HG03045 (cell line): ENCODE data around the gene RPRD1B.

ENCODE experiments used
- ATAC-seq: cut with Tn5 transposase; IDR thresholded peaks from one replicate; pipeline ENCODE4 v1.9.1; 2021; ENCODE audit warnings: mild to moderate bottlenecking, moderate library complexity; ENCODE audit not compliant: unreplicated experiment

The RPRD1B gene

DNA sequence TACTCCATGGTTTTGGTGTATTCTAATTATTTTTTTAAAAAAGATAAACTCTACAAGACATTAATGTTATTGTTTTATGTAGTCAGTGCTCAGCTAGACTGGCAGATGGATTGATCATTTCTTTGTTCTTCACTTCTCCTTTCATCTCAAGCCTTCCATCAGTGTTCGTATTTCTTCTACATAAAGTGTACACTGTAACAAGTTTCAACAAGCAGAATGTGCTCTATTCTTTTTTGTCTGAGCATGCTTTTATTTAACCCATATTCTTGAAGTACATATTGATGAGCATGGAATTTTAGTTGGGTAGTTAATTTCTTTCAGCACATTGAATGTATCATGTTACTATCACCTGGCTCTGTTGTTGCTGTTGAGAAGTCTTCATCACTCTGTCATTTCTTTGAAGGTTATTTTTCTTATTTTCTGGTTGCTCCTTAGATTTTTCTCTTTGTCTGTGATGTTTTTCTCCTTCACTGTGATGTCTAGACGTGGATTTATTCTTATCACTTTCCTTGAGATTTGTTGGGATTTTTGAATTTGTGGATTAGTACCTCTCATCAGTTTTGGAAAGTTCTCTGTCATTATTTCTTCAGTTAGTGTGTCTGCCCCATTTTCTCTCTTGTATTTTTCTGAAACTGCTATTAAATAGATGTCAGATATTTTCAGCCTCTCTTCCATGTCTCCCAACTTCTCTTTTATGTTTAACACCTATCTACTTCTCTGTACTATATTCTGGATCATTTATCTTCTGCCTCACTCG lies 83.0 kb downstream of the RPRD1B start:
- ATAC-seq: no peak

DNA sequence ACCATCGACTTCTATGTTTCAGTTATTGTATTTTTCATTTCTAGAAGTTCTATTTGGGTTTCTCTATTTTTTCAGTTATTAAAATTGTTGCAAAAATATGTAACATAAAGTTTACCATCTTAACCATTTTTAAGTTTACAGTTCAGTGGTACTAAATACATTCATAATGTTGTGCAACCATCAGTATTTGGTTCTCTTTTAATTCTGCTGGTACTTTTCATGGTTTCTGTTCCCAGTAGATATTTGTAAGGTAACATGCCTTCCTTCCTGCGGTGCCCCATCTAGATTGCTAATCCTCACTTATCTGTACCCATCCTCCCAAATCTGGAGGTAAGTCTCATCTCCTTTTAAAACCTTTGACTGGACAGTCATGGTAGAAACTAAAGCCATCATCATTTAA lies 83.7 kb downstream of the RPRD1B start:
- no peak for ATAC-seq

DNA sequence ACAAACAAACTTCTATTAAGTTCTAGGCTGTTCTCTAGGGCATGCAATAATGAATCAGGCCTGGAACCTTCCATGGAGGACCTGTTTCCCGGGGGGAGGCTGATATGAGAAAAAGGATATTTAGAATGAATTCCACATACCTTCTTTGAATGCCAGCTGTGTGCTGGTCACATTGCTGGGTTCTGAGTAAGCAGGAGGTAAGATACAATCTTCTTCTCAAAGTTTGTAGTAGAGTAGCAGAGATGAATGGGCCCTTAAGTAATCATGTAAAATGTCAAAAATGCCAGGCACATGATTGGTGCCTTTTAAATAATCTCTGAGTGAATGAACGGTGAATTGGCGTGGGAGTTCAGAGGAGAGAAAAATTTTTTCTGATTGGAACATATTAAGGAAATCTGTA lies 84.1 kb downstream of the RPRD1B start:
- ATAC-seq: no peak

DNA sequence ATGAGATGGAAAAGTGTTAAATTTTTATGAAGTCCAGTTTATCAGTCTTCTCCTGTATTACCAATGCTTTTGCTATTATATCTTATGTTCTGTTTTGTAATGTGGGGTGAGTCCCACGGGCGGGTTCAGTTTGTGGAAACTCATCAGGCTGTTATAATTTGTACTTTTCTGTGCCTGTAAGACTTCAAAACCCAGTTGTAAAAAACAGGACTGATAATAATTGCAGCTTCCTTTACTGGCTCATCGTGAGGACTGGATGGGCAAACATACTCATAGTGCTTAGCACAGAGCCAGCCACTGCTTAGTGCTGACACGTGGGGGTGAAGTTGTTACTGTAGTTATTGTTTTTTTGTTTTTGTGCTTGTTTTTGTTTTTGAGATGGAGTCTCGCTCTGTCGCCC lies 85.9 kb downstream of the RPRD1B start:
- ATAC-seq: no peak

DNA sequence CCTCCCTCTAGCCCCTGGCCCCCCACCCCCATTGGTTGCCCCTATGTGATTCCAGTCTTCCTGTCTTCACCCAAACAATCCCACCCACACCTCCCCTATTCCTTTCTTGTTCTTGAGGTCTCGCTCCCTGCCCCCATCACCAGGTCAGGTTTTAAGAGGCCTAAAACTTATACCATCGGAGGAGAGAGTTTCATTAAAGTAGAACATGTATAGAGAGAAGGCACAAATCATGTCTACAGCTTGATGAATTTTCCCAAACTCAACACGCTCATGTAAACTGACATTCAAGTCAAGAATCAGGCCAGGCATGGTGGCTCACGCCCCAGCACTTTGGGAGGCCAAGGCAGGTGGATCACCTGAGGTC lies 87.1 kb downstream of the RPRD1B start:
- no peak for ATAC-seq

DNA sequence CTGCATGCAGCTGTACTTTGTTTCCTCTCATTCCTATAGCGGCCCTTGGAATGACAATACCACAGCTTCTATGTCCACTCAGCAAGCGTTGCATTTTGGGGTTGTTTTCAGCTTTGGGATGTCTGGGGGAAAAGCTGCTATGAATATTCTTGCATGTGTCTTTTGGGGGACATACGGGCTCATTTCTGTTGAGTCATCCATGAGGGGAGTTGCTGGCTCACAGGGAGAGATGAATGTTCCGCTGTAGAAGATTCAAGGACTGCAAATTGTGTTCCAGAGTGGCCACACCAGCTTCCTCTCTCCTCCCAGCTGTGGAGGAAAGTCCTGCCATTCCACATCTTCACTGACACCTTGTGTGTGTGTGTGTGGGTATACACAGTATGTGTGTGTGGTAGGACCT lies 88.2 kb downstream of the RPRD1B start:
- ATAC-seq: no peak

DNA sequence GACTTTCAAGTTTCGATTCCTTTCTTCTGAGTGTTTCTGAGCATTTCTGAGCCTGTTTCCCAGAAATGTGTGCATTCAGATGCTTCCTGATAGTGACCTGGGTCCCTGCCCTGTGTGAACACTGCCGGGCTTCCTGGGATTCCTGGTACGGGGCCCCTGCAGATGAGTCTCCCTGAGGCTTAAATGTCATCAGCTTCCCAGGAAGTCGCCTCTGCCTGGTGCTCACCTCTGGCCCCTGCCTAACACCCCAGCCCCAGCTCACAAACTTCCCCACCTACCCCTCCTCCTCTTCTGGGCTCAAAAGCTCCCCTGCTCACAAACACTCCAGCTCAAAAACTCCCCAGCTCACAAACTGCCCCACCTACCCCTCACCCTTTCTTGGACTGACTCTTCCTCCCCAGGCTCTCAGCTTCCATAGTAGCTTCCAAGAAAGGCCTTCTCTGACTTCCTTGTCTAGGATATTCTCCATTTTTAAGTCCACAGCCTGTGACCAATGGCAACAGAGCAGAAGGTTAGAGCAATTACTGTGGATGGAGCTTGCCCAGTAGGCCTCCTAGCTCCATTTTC lies 89.6 kb downstream of the RPRD1B start:
- ATAC-seq: no peak

DNA sequence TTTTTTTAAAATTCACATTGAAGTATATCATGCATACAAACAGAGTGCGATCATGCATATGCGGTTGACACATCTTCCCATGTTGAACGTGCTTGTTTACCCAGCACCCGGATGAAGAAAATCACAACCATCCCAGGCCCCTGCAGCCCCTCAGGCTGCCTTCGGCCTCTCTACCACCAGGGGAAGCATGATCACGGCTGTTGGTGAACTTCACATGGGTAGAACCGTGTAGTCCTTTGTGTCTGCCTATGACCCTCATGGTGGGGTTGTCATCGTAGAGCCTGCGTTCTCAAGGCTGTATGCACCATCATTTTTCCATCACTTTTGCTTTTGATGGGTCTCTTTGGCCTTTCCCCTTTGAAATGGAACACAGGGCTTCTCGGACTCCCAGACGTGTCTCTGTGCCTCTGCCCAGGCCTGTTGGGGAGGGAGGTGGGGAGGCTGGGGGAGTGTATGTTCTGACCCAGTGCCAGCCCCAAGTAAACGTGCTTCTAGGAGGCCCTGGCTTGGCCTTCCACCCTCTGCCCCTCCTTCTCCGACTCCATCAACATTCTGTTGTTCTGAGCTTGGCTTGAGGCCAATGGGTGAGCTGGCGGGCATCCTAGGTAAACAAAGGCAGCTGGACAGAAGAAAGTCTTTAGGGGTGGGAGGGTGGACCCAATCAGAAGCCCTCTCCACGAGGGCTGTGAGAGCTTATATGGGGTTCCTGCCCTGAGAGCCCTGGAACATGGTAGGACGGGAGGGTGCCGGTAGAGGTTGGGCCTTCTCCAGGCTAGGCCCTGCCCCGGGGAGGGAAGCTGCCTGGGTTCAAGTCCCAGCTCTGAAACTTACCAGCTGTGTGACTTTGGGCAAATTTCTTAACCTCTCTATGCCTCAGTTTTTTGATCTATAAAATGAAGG lies 91.9 kb downstream of the RPRD1B start:
- no peak for ATAC-seq

DNA sequence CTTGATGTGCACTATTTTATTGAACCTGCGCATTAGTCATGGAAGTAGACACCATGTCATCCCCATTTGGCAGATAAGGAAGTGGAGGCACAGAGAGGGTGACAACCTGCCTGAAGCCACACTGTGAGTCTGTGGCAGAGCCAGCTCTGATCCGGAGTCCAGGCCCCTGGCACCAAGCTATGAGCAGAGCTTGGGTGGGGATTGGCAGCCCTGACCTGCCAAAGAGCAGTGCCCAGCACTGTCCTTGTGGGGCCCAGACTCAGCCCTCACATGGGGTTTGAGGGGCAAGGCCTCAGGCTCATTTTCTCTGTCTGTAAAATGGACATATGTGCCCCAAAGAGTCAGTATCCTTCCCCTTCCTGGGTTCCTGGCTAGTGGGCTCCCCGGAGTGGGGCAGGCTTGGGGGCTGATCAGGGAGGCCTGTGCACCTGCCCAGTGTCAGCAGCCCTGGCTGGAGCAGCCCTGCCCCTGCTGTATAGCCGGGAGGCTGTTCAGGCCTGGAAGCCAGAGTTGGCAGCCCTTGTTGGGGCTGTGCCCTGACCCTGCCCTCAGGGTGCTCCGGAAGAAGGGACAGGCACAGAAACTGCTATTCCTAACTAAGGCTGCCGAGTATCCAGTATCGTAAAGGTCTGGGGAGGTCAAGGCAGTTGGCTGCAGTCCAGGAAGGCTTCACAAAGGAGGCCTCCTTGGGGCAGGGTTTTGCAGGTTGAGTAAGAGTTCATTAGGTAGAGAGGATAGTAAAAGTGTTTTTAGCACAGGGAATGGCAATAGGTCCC lies 92.8 kb downstream of the RPRD1B start:
- no peak for ATAC-seq

DNA sequence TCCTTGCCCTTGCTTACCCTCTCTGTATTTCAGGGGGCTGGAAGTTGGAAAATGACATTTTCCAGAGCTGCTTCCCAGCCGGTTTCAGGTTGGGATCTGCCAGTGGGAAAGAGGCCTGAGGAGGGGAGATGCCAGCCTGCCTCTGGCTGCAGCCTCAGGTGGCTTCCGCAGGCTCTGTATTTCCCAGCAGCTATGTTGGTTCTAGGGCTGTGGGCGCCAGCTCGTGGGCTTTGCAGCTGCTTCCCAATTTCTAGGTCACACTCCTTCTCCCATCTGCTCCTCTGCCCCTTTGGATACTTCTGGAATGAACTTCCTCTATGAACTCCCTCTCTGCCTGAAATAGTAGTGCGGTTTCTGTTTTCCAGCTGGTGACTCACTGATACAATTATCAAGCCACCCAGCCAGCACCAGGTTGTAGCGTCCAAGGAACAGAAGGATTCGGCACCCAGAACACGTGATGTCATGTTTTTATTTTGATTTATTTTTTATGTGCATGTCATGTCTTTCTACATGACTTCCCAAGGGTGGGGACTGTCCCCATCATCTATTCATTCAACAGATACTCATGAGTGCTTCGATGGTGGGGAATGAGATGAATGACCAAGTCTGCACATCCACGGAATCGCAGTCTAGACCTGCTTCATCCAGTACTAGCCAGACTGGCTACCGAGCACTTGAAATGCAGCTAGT lies 93.5 kb downstream of the RPRD1B start:
- no peak for ATAC-seq

DNA sequence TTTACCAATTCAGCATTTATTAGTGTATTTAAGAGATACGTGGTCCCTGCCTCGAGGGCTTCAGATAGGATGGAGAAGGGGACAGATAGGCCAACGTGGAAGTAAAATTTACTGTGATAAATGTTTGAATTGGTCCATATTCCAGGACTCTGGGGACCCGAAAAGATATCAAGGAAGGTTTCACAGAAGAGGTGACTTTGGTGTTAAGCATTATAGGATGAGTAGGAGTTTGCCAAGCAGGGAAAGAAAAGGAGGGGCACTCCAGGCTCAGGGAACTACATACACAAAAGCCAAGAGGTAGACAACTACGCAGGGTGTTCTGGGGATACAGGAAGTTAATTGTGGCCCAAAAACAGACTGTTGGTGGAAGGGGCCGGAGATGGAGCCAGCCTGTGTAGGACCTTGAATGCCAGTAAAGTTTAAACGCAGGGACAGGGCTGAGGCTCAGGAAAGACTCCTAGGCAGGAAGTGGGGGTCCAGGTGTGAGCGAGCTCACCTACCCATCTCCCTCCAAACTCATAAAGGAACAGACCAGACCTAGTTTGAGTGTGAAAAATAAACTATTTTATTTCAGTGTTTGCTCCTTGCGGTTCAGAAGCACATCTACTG lies 94.5 kb downstream of the RPRD1B start:
- ATAC-seq: no peak

DNA sequence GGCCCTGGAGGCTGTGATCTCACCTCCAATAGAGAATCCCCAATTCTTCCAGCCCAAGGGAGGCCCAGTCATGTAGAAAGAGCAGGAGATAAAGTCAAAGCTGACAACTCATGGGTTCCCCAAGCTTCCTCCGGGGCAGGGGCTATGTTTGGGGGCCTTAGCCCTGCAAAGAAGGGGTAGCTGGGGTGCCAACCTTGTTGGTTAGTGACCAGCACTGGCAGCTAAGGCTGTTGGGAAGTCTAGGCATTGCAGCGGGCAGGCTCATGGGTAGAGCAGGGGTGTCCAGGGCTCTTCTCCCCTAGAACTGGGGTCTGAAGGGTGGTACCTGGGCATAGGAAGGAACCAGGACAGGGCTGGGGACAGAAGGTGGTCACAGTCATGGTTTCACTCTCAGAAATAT lies 95.1 kb downstream of the RPRD1B start:
- ATAC-seq: no peak

DNA sequence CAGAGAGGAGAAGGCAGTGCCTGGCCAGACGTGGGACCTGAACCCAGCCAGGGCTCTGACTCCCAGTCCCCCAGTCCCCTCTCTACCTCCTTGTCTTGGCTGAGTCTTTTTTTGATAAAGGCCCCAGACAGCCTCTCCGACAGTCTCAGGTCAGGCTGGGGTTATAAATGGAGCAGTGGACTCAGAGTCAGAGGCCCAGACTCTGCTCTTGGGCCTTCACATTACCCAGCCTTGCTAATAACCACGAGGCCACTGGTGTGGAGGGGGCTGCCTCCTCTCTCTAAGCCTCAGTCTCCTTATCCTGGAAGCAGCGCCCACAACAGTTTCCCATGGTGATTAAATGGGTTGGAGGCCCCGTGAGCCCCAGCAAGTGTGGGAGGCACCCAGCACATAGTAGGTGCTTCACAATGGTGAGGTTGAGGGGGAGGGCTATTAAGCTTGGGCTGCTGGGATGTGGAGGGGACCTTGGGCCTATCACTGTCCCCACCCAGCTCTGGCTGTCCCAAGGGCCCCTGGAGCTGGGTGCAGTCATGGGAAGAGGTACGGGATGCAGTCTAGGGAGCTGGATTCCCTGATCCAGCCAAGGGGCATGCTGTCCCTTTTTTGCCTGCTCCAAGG lies 95.8 kb downstream of the RPRD1B start:
- no peak for ATAC-seq

DNA sequence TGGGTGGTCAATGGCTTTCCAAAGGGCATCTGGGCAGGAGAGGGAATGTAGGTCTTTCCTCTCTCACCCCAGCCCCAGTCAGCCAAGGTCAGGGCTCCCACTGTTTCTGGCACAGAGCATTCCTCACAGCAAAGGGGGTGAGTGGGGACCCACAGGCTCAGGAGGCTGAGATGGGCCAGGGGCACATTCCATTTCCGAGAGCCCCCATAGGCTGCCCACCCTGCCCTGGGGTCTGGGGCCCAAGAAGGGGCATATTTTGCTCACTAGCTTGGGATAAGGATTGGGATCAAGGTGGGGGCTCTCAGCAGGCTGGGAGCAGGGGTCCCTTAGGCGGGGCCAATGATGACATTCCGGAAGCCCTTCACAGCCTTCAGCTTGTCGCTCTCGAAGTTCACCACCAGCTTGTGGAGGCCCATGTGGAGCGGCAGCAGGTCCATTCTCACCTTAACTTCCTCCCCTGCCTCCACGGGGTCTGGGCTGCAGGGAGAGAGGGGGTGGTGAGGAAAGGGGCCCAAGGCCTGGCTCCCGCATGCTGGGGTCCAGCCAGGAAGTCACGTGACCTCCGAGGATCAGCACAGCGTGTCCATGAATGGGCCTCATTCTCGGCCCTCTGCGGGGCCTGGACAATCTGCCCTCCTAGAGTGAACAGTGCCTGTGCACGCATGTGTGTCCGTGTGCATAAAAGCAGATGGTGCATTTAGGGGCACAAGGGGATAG lies 96.5 kb downstream of the RPRD1B start:
- ATAC-seq: no peak

DNA sequence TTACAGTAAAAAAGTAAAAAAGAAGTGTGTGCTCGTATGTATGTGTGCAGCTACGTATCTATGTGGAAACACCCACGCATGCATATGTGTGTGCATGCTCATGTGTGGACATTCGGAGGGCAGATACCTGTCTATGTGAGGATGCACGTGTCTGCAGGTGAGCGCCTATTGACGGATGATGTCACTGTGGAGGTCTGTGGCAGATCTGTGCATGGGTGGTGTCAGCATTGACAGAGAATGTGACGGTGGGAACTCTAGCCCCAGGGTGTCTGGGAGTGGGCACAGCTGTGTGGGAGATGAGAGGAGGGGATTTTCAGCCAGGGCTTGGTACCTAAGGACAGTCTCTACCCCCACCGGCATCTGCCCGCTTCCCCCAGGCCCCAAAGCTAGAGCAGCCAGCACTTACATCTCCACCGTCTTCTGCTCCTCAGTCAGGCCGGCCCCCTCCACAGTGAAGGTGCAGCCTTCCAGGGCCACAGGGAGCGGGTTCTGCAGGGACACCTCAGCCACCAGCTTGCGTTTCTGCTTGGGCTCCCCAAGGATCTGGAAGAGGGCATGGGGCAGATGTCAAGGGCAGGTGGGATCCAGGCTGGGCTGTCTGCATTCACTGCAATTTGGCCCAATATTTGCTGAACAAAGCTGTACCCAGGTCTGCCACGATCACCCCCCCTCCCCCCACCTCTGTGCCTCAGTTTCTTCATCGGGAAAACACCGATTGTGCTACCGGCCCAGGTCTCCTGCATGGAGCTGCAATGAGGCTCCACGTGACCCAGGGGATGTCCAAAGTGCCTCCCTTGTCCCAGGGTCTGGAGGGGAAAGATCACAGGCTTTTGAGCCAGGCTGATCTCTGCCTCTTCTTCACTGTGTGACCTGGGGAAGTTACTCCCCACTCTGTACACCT lies 97.4 kb downstream of the RPRD1B start:
- no peak for ATAC-seq

DNA sequence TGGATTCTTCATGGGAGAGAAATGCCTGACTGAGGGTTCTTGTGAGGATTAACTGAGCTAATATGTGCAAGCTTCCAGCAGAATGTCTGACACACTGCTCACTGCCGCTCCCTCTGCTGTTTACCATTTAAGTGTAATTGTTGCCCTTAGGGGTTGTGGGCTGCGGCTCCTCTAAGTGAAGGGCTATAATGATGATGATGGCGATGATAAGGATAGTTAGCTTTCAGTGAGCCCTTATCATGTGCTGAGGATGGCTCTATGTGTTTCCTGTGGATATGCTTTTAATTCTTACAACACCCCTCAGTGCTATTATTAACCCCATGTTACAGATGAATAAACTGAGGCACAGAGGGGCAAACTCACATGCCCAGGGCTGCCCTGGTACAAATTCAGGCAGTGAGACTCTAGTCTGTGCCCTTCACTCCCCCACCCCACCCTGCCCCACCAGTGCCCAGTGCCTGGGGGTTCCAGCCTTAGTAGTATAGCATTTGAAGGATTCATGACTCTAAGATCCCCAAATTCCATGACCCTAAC lies 98.1 kb downstream of the RPRD1B start:
- ATAC-seq: no peak

DNA sequence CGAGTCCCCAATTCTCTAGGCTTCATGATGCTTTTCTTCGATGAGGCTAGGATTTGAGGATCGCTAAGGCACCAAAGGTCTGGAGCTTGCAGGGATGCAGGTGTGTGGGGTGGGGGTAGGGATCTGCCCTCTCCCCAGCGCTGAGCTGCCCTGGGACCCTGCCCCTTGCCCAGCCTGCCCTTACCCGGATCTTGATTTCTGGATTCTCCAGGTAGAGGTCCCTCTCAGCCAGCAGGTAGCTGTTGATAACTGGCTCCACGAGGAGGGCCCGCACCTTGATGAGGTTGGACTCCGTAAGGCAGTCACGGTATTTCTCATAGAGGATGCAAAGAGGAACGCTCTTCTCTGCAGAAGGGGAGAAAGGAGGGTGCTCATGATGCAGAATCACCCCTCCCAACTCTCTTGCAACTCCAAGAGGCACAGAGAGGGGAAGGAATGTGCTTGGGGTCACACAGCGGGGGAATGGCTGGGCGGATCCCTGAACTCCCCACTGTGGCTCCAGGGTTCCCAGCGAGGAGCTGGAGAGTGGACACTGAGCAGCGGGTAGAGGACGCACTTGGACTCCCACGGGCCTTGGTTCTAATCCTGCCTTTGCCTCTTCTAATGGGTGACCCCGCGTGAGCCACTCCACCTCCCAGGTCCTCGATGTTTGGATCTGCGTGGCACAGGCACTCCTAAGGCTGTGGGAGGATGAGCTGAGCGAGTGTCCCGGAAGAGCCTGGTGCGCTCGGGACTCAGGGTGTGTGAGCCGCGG lies 98.8 kb downstream of the RPRD1B start:
- no peak for ATAC-seq
